ENCODE data around the gene KCNK4. TPM values are rescaled to one million over a fixed set of nuclear protein-coding genes. Genes with fewer than 3 reads are reported as not detected.

KCNK4 gene
- total RNA-seq, 1 donor from 2014 or later = not detected

DNA sequence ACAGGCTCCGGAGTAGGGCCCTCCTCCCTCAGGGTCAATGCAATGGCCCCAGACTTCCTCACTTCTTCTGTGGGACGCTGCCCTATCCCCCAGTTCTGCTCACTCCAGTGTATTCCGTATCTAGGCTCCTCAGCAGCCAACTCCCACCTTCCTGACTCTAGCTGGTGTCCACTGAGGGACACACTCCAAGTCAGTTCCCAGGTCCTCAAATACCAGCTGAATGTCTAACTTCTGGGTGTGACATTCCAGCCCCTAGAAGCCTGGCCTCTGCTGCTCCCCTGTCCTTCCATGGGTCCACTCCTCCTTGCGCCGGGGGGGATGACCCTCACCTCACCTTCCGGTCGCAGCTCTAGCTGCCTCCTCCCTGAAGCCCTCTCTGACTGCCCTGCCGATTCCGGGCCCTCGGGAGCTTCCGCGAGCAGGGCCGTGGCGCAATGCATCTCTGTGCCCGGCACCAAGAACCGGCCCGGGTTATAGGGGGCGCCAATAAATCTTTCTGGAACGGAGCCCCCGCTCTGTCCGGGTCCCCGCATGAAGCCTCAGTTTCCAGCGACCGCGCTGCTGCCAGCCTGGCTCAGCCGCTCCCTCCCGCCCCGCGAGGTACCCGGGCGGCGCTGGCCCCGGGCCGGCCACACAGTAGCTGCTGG, 22.1 kb upstream of the KCNK4 start:
- H3K4me3 ChIP-seq = peak overlapping the region; percentile 73
- H3K36me3 ChIP-seq = peaks cover 23% of the 10 kb centered on the region
- H3K4me1 ChIP-seq = peaks cover 29% of the 10 kb centered on the region
- H3K27me3 ChIP-seq = no peaks in the 10 kb centered on the region
- DNase-seq (peak; percentile 88), ATAC-seq (peak; percentile 32)
- intact Hi-C loops (cut with DNase I) = no loop called here
- H3K9me3 ChIP-seq = no peaks in the 10 kb centered on the region
- TF ChIP-seq, protein P1, sequence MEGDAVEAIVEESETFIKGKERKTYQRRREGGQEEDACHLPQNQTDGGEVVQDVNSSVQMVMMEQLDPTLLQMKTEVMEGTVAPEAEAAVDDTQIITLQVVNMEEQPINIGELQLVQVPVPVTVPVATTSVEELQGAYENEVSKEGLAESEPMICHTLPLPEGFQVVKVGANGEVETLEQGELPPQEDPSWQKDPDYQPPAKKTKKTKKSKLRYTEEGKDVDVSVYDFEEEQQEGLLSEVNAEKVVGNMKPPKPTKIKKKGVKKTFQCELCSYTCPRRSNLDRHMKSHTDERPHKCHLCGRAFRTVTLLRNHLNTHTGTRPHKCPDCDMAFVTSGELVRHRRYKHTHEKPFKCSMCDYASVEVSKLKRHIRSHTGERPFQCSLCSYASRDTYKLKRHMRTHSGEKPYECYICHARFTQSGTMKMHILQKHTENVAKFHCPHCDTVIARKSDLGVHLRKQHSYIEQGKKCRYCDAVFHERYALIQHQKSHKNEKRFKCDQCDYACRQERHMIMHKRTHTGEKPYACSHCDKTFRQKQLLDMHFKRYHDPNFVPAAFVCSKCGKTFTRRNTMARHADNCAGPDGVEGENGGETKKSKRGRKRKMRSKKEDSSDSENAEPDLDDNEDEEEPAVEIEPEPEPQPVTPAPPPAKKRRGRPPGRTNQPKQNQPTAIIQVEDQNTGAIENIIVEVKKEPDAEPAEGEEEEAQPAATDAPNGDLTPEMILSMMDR (IDR thresholded peaks at IDR 0.05) = no peak
- peak overlapping the region; percentile 92 for H3K27ac ChIP-seq

DNA sequence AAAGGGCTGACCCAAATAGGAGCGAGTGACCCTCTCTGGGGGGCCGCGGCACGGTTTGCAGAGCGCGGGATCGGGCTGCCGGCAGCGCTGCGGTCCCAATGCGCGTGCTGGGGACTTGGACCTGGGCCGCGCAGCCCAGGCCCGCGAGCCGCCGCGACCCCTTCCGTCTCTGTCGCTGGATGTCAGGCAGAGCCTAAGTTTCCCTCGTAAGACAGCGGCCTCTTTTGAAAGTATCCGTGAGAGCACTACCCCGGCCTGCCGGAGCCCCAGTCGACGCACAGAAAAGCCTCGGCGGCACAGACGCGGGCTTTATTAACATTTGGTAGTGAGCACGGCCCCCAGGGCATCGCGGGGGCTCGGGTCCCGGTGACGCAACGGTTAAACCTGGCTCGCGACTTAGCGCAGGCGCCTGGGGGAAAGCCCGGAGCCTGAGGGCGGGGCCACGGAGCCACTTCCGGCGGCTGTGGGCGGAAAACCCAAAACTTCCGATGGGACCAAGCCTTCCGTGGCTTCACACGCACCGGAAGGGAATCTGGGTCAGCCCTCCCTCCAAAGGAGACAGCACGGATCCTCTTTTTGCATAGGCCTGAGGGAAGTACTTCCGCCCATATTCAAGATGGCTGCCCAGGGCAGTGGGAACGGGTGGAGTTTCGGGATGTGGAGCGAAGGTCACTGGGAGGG, 21.4 kb upstream of the KCNK4 start:
- peak overlapping the region; percentile 73 for H3K4me3 ChIP-seq
- peak overlapping the region; percentile 92 for H3K27ac ChIP-seq
- ATAC-seq (peak; percentile 87), DNase-seq (peak; percentile 98)
- peaks cover 29% of the 10 kb centered on the region for H3K4me1 ChIP-seq
- intact Hi-C loops (cut with DNase I) = no loop called here
- no peaks in the 10 kb centered on the region for H3K9me3 ChIP-seq
- peaks cover 22% of the 10 kb centered on the region for H3K36me3 ChIP-seq
- TF ChIP-seq, protein P1 (IDR thresholded peaks at IDR 0.05) = peak; percentile 11
- no peaks in the 10 kb centered on the region for H3K27me3 ChIP-seq

GRCh38 chr11:64275031-64275800, 15.9 kb upstream of the KCNK4 start:
- DNase-seq = no peak
- TF ChIP-seq, protein P1 (IDR thresholded peaks at IDR 0.05) = no peak
- Histone ChIP-seq H3K27me3 (no peaks in the 10 kb centered on the region), H3K27ac (no peak overlapping the region), H3K36me3 (peaks cover 28% of the 10 kb centered on the region), H3K9me3 (no peaks in the 10 kb centered on the region), H3K4me3 (no peak overlapping the region), H3K4me1 (peaks cover 9% of the 10 kb centered on the region)
- intact Hi-C loops (cut with DNase I) = no loop called here
- ATAC-seq = no peak

DNA sequence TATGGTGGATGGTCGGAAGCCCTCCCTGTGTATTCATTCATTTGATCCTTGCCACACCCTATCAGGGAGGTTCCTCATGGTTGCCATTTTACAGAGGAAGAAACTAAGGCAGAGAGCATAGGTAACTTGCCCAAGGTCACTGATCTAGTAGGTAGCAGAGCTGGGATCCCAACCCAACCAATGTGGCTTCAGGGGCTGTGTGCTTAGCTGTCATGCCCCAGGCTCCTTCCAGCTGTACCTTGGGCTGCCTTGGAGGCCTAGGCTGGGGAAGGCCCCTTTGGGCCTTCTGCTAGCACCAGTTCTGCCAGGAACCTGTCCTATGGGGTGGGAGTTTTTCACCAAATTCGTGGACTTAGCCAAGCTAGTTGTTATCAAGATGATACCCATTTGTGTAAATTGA, 15.3 kb upstream of the KCNK4 start:
- Histone ChIP-seq H3K27me3 (no peaks in the 10 kb centered on the region), H3K36me3 (peaks cover 28% of the 10 kb centered on the region), H3K9me3 (no peaks in the 10 kb centered on the region), H3K4me1 (peaks cover 9% of the 10 kb centered on the region), H3K27ac (no peak overlapping the region), H3K4me3 (no peak overlapping the region)
- intact Hi-C loops (cut with DNase I) = no loop called here
- ATAC-seq (no peak), DNase-seq (no peak)
- TF ChIP-seq, protein P1 (IDR thresholded peaks at IDR 0.05) = no peak

DNA sequence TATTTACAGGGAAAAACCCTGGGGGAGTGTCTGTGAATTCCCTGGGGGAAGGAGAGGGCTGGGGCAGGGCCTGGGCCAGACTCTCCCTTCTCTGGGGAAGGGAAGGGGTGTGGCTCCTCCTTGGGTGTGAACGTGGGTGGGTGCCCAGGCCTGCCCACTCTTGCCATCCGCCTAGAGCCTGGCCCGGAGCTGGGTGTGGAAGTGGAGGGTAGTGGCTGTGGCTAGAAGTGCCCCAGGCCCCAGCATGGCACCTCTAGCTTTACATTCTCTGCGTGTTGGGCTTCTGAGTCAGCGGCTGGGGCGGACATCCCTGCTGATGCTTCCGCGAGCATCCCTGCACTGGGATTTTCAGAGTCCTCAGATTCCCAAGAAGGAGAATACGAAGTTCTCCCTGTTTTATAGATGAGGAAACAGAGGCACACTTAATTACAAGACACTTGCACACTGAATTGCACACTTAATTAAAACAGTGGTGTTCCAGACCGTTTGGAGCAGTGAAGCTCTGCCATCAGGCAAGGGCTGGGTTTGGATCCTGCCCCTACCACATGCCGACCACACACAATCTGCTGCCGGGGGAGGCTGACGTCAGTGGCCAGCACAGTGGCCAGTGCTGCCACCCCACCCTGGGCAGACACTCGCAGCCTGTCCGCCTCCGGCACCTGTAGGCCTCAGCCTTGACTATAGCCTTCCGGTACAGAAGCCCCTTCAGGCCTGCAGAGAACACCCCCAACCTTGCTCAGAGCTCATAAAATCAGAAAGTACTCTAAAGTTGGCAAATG, 14.3 kb upstream of the KCNK4 start:
- H3K27ac ChIP-seq = no peak overlapping the region
- peaks cover 11% of the 10 kb centered on the region for H3K4me1 ChIP-seq
- H3K27me3 ChIP-seq = no peaks in the 10 kb centered on the region
- intact Hi-C loops (cut with DNase I) = no loop called here
- ATAC-seq (peak; percentile 63), DNase-seq (no peak)
- H3K9me3 ChIP-seq = no peaks in the 10 kb centered on the region
- TF ChIP-seq, protein P1 (IDR thresholded peaks at IDR 0.05) = no peak
- H3K36me3 ChIP-seq = peaks cover 30% of the 10 kb centered on the region
- H3K4me3 ChIP-seq = no peak overlapping the region

Data from upper lobe of right lung (tissue), 1 donor.